SU-DHL-6 (cell line): Measurements from ENCODE around the gene DQX1.

Experiments
- CTCF ChIP-seq: fragments of 200-600 bp; sonication (generic); IDR thresholded peaks from one replicate; pipeline ENCODE4 v1.5.1; 2017; ENCODE audit warnings: antibody characterized with exemption, mild to moderate bottlenecking, low read length, moderate library complexity; ENCODE audit not compliant: insufficient read depth, poor library complexity, severe bottlenecking
- EZH2phosphoT487 ChIP-seq: fragments of 200-600 bp; sonication (generic), shearing (Covaris generic); conservative IDR thresholded peaks from 2 replicates; pipeline ENCODE4 v1.6.1; 2018; ENCODE audit warnings: mild to moderate bottlenecking, antibody characterized with exemption, low read length, moderate library complexity, mixed read lengths

GRCh38 chr2:74486141-74486540 is 39.9 kb downstream of the DQX1 start:
- TF ChIP-seq CTCF = no peak
- no peak for TF ChIP-seq EZH2phosphoT487
